ENCODE data around the gene NKD1. TPM values are rescaled to one million over a fixed set of nuclear protein-coding genes. Genes with fewer than 3 reads are reported as not detected.

The NKD1 gene
- total and polyA plus RNA-seq, 2 of the 8 experiments (the other 6 are each of a cell fraction or from before 2014, with no cell fraction given): 0.70 to 4.5 TPM

DNA sequence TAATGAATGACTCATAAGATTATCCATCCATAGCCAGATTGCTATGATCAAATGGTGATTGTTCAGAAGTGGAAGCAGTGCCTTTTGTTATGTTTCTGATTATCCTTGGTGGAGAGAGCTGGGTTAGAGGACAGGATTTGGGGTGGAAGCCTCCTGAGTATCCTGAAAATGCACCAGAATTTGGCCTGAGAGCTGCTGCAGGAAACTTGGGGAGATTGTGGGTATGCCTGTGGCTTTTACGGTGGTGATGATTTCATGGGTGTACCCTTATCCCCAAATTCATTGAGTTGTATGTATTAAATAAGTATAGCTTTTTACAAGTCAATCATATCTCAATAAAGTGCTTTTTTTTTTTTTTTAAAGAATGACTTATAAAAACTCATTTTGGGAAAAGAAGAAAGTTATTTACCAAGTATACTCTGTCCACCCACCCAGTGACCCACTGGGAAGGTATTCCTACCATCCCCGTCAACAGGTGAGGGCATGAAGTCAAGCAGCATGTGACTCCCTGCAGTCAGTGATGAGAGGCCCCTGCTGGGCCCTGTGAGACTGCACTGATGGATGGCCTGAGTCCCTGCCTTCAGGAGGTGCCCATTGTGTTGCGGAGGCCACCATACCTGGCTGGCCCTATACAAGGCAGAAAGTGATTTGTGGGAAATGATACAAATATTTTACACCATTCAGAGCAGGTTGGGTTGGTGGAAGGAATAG, 28.4 kb downstream of the NKD1 start:
- H3K56ac ChIP-seq (replicated peaks; ENCODE audit: insufficient read length, low read depth, low read length): no peak overlapping the region
- H2BK5ac ChIP-seq (ENCODE audit: low read depth, low read length): no peak overlapping the region
- no peak overlapping the region for H3K4me3 ChIP-seq (ENCODE audit: extremely low read depth in 1 of 4, insufficient read depth in 2 of 4, low read depth in 3 of 4, low read length in 4 of 4)
- no peak overlapping the region for H2BK15ac ChIP-seq (ENCODE audit: low read length)
- H3K27me3 ChIP-seq (replicated peaks in 1 of 4; ENCODE audit: control insufficient read depth in 3 of 4, extremely low read depth in 1 of 4, insufficient read depth in 3 of 4, low read length in 3 of 4): no peaks in the 10 kb centered on the region; a peak in 1 of 7 replicates
- H3K36me3 ChIP-seq (ENCODE audit: control insufficient read depth in 2 of 4, insufficient read depth in 4 of 4, low read length in 3 of 4): no peaks in the 10 kb centered on the region
- H2AFZ ChIP-seq (ENCODE audit: low read length): no peak overlapping the region
- H4K8ac ChIP-seq (ENCODE audit: extremely low read depth, insufficient read depth, low read length): no peak overlapping the region
- H2BK12ac ChIP-seq (ENCODE audit: low read depth, low read length): no peak overlapping the region
- no peak overlapping the region for H2BK20ac ChIP-seq (ENCODE audit: low read length)
- DNase-seq (ENCODE audit: low read depth in 1 of 2, low spot score in 2 of 2) (no peak), FAIRE-seq (no peak)
- H2AK5ac ChIP-seq (ENCODE audit: low read depth, low read length): no peak overlapping the region
- no peaks in the 10 kb centered on the region for H3K79me1 ChIP-seq (ENCODE audit: low read depth, low read length)
- ChIA-PET CTCF (ENCODE audit: partially characterized antibody) (interaction anchor here (0.6 to 1.8 kb wide), 6 partner anchors 8 to 89 kb away, joined by 3 to 7 read pairs (median 4); no protein-coding TSS in a partner anchor), POLR2A (ENCODE audit: partially characterized antibody) (interaction anchor here (0.7 kb wide), 1 partner anchor 33 kb away, joined by 3 read pairs; no protein-coding TSS in a partner anchor)
- no peak overlapping the region for H4K5ac ChIP-seq (ENCODE audit: insufficient read length, low read depth, low read length)
- H3K79me2 ChIP-seq (ENCODE audit: control insufficient read depth in 1 of 2, insufficient read depth in 2 of 2, low read length in 2 of 2): no peaks in the 10 kb centered on the region
- H4K20me1 ChIP-seq (replicated peaks in 1 of 2; ENCODE audit: control insufficient read depth in 1 of 2, insufficient read depth in 2 of 2, low read length in 2 of 2): peaks cover 0 to 3% of the 10 kb centered on the region in 2 experiments
- WGBS, 2 experiments (ENCODE audit: extremely low coverage in 1 of 2, insufficient coverage in 1 of 2, insufficient read length in 1 of 2, insufficient replicate concordance in 2 of 2, low coverage in 1 of 2, low lambda C conversion rate in 2 of 2, missing lambda C conversion rate in 1 of 2): 85% methylated on average over 3 of the region's 3 CpGs; no CpG with 5 or more reads in 1 of the 2 experiments
- TF ChIP-seq CHD1 (IDR thresholded peaks at IDR 0.05; ENCODE audit: low read depth, low read length) (no peak), TAF7 (optimal IDR thresholded peaks at IDR 0.05; ENCODE audit: borderline replicate concordance, low read depth, low read length) (no peak)
- peaks cover 0 to 10% (median 4%) of the 10 kb centered on the region in 4 experiments; a peak in 3 of 7 replicates for H3K4me1 ChIP-seq (replicated peaks in 1 of 4; ENCODE audit: control insufficient read depth in 3 of 4, insufficient read depth in 4 of 4, low read length in 3 of 4)
- no peak overlapping the region for H3K18ac ChIP-seq (ENCODE audit: extremely low read depth, low read length)
- no peaks in the 10 kb centered on the region for H3K23me2 ChIP-seq (ENCODE audit: low read depth, low read length)
- no peaks in the 10 kb centered on the region for H3K9me3 ChIP-seq (ENCODE audit: insufficient read depth in 2 of 2, low read depth in 1 of 2, low read length in 1 of 2)
- no peak overlapping the region for H4K91ac ChIP-seq (replicated peaks; ENCODE audit: insufficient read length, low read length)
- no peak overlapping the region for H3K14ac ChIP-seq (ENCODE audit: insufficient read length)
- no peak overlapping the region for H3K4me2 ChIP-seq (ENCODE audit: insufficient read depth in 1 of 2, low read depth in 2 of 2, low read length in 2 of 2)
- no peak overlapping the region for H3K23ac ChIP-seq (ENCODE audit: insufficient read length)
- H3K27ac ChIP-seq (ENCODE audit: low read depth, low read length): no peak overlapping the region
- no peak overlapping the region for H3K4ac ChIP-seq (replicated peaks; ENCODE audit: insufficient read length, low read depth, low read length)
- no peak overlapping the region for H3K9ac ChIP-seq (replicated peaks in 1 of 4; ENCODE audit: extremely low read depth in 1 of 4, low read depth in 3 of 4, low read length in 3 of 4)
- H2BK120ac ChIP-seq (replicated peaks; ENCODE audit: low read depth, low read length): no peak overlapping the region

All from H1 (cell line).